ENCODE data around the gene RAB3IP. TPM values are rescaled to one million over a fixed set of nuclear protein-coding genes. Genes with fewer than 3 reads are reported as not detected.

RAB3IP gene
- total RNA-seq, 4 donors from 2014 or later: 58.2 to 83.3 (median 70.2) TPM

- H3K4me1 ChIP-seq: peaks cover 0 to 46% (median 8%) of the 10 kb centered on the region in 4 donors
- no peaks in the 10 kb centered on the region for H3K36me3 ChIP-seq
- peak in 1 of 3 donors; percentile 75 for DNase-seq
- TF ChIP-seq POLR2A (IDR thresholded peaks at IDR 0.05): no peak
- TF ChIP-seq, protein P1, sequence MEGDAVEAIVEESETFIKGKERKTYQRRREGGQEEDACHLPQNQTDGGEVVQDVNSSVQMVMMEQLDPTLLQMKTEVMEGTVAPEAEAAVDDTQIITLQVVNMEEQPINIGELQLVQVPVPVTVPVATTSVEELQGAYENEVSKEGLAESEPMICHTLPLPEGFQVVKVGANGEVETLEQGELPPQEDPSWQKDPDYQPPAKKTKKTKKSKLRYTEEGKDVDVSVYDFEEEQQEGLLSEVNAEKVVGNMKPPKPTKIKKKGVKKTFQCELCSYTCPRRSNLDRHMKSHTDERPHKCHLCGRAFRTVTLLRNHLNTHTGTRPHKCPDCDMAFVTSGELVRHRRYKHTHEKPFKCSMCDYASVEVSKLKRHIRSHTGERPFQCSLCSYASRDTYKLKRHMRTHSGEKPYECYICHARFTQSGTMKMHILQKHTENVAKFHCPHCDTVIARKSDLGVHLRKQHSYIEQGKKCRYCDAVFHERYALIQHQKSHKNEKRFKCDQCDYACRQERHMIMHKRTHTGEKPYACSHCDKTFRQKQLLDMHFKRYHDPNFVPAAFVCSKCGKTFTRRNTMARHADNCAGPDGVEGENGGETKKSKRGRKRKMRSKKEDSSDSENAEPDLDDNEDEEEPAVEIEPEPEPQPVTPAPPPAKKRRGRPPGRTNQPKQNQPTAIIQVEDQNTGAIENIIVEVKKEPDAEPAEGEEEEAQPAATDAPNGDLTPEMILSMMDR (IDR thresholded peaks at IDR 0.05): no peak
- H3K27ac ChIP-seq: peak overlapping the region in 3 of 4 donors; percentile 11 to 70 (median 55)
- no peaks in the 10 kb centered on the region for H3K27me3 ChIP-seq
- H3K4me3 ChIP-seq: peak overlapping the region in 1 of 4 donors; percentile 2
- H3K9me3 ChIP-seq: no peaks in the 10 kb centered on the region
Observed at GRCh38 chr12:69837657-69838415, 99.2 kb downstream of the RAB3IP start.

DNA sequence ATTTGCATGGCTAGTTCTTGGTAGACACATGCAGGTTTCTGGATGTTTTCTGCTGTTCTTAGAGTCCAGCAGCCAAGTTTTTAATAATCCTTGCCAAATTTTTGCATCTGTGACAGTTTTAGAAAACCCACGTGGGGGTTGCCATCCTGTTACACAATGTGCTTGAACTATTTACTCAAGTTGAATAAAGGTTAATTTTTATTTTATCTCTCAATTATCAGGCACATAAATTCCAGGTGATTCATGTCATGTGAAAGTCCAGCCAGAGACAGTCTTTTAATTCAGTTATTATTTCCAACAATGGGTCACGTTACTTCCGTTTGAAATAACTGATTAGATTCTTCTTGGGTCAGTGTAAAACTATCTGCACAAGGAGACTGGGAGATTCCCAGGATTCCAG, 102.1 kb downstream of the RAB3IP start:
- TF ChIP-seq POLR2A (IDR thresholded peaks at IDR 0.05): no peak
- TF ChIP-seq, protein P1 (IDR thresholded peaks at IDR 0.05): no peak
- Histone ChIP-seq H3K9me3 (no peaks in the 10 kb centered on the region), H3K4me3 (no peak overlapping the region), H3K27me3 (no peaks in the 10 kb centered on the region), H3K4me1 (peaks cover 0 to 41% (median 5%) of the 10 kb centered on the region in 4 donors), H3K27ac (peak overlapping the region in 1 of 4 donors; percentile 31), H3K36me3 (no peaks in the 10 kb centered on the region)
- no peak for DNase-seq

- no peaks in the 10 kb centered on the region for H3K36me3 ChIP-seq
- no peak for TF ChIP-seq POLR2A (IDR thresholded peaks at IDR 0.05)
- TF ChIP-seq, protein P1 (IDR thresholded peaks at IDR 0.05): no peak
Observed at GRCh38 chr12:69843608-69844007, 104.9 kb downstream of the RAB3IP start.

DNA sequence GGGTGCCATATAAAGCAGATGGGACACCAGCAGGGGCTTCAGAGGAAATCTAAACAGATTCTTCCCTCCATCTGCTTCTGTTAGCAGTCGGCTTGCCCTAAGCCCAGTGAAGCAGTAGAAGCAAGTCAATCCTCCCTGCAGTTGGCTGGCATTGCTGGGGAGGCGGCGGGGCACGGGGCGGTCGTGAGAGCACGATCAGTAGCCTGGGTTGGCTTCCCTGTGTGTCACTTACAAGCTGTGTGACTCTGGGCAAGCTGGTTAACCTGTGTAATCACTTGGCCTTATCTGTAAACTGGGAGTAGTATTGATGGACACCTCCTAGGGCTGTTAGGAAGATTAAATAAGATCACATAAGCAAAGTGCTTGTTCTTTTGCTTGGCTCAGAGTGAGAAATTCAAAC, 105.8 kb downstream of the RAB3IP start:
- H3K4me1 ChIP-seq: peaks cover 0 to 16% (median 0%) of the 10 kb centered on the region in 4 donors
- no peaks in the 10 kb centered on the region for H3K27me3 ChIP-seq
- no peak overlapping the region for H3K4me3 ChIP-seq
- DNase-seq: no peak
- H3K36me3 ChIP-seq: no peaks in the 10 kb centered on the region
- H3K9me3 ChIP-seq: no peaks in the 10 kb centered on the region
- TF ChIP-seq, protein P1 (IDR thresholded peaks at IDR 0.05): no peak
- TF ChIP-seq POLR2A (IDR thresholded peaks at IDR 0.05): no peak
- H3K27ac ChIP-seq: no peak overlapping the region

More at GRCh38 chr12:69843608-69844007, 104.9 kb downstream of the RAB3IP start:
- no peaks in the 10 kb centered on the region for H3K27me3 ChIP-seq
- no peak overlapping the region for H3K4me3 ChIP-seq
- H3K27ac ChIP-seq: no peak overlapping the region
- peaks cover 0 to 24% (median 0%) of the 10 kb centered on the region in 4 donors for H3K4me1 ChIP-seq
- no peaks in the 10 kb centered on the region for H3K9me3 ChIP-seq
- no peak for DNase-seq

- no peak overlapping the region for H3K4me3 ChIP-seq
- DNase-seq: no peak
- no peak overlapping the region for H3K27ac ChIP-seq
- no peaks in the 10 kb centered on the region for H3K9me3 ChIP-seq
- peaks cover 0 to 16% (median 0%) of the 10 kb centered on the region in 4 donors for H3K4me1 ChIP-seq
- no peaks in the 10 kb centered on the region for H3K27me3 ChIP-seq
- no peaks in the 10 kb centered on the region for H3K36me3 ChIP-seq
- TF ChIP-seq, protein P1 (IDR thresholded peaks at IDR 0.05): no peak
- TF ChIP-seq POLR2A (IDR thresholded peaks at IDR 0.05): no peak
Observed at GRCh38 chr12:69844836-69845235, 106.2 kb downstream of the RAB3IP start.
